Natural killer cell (primary cell): ENCODE results near the gene IQCM. TPM values are rescaled to one million over a fixed set of nuclear protein-coding genes. Genes with fewer than 3 reads are reported as not detected.
"Not testable (repeated sequence)": the region's sequence is repeated elsewhere in the genome, so short reads cannot be mapped to it uniquely, and the experiment has no call there.

ENCODE experiments used
- ATAC-seq, 3 donors: fragments of 150-1000 bp in 2 of 3; fragments of 200-7000 bp in 1 of 3; cut with Tn5 transposase; 1 replicate in 1 of 3; 2 replicates in 2 of 3; pipeline ENCODE4 v1.10.0; 2021; ENCODE audit warnings: mild to moderate bottlenecking in 2 of 3, moderate library complexity in 2 of 3
- DNase-seq, 2 donors: peaks; one replicate each; pipeline versions ENCODE4 v3.0.0 to v3.0.0-alpha.2; 2013 to 2021; ENCODE audit warnings: mixed read lengths in 1 of 2
- H3K27ac ChIP-seq: one replicate; pipeline ENCODE4 v1.5.1; 2013; ENCODE audit warnings: mild to moderate bottlenecking, low read length
- H3K27me3 ChIP-seq: one replicate; pipeline ENCODE4 v1.6.1; 2013; ENCODE audit warnings: low read length; ENCODE audit not compliant: control insufficient read depth, insufficient read depth
- H3K36me3 ChIP-seq: one replicate; pipeline ENCODE4 v1.6.1; 2013; ENCODE audit warnings: low read length; ENCODE audit not compliant: control insufficient read depth, insufficient read depth
- H3K4me1 ChIP-seq: one replicate; pipeline ENCODE4 v1.6.1; 2013; ENCODE audit warnings: low read length; ENCODE audit not compliant: control insufficient read depth, insufficient read depth
- H3K4me3 ChIP-seq: one replicate; pipeline ENCODE4 v1.5.1; 2013; ENCODE audit warnings: low read length
- H3K9me3 ChIP-seq: one replicate; pipeline ENCODE4 v1.6.1; 2013; ENCODE audit warnings: low read length; ENCODE audit not compliant: control insufficient read depth, insufficient read depth
- H3K27ac Mint-ChIP-seq, 2 donors: one replicate each; pipeline ENCODE4 v1.8.0; 2022; ENCODE audit warnings: mild to moderate bottlenecking in 2 of 2, mixed read lengths in 2 of 2, moderate library complexity in 1 of 2
- H3K27me3 Mint-ChIP-seq, 2 donors: one replicate each; pipeline ENCODE4 v1.8.0; 2022; ENCODE audit warnings: low read depth in 2 of 2, mixed read lengths in 2 of 2
- H3K36me3 Mint-ChIP-seq: one replicate; pipeline ENCODE4 v1.8.0; 2022; ENCODE audit warnings: mixed read lengths
- H3K4me1 Mint-ChIP-seq, 2 donors: one replicate each; pipeline ENCODE4 v1.8.0; 2022; ENCODE audit warnings: mixed read lengths in 2 of 2
- H3K4me3 Mint-ChIP-seq: one replicate; pipeline ENCODE4 v1.8.0; 2022; ENCODE audit warnings: mild to moderate bottlenecking, moderate library complexity, mixed read lengths
- H3K9me3 Mint-ChIP-seq, 2 donors: one replicate each; pipeline ENCODE4 v1.8.0; 2022; ENCODE audit warnings: mixed read lengths in 2 of 2
- WGBS: methylation state at CpG from one replicate; pipeline ENCODE4 v1.1.7; 2013; ENCODE audit warnings: missing lambda C conversion rate; ENCODE audit not compliant: insufficient coverage; 5-methylcytosine and 5-hydroxymethylcytosine counted together
- intact Hi-C: fragments of 100-400 bp; cut with micrococcal nuclease; formaldehyde crosslinking; loops from one replicate; pipeline ENCODE4 v1.14.2; 2022
- total RNA-seq, 4 donors: library from RNA; stranded (reverse); fragments of 120-200 nt in 1 of 4; gene quantifications; one replicate each; pipeline versions ENCODE4 v1.2.3 to v1.2.4, GENCODE V29; 2013 to 2022
- TF ChIP-seq, protein P1 (sequence below): fragments of 200-600 bp; IDR thresholded peaks from one replicate; pipeline ENCODE4 v1.8.0; 2022; ENCODE audit warnings: antibody characterized with exemption

Gene IQCM
- total RNA-seq, 3 donors from 2014 or later (not counting 1 experiment from before 2014, with no cell fraction given): not detected

DNA sequence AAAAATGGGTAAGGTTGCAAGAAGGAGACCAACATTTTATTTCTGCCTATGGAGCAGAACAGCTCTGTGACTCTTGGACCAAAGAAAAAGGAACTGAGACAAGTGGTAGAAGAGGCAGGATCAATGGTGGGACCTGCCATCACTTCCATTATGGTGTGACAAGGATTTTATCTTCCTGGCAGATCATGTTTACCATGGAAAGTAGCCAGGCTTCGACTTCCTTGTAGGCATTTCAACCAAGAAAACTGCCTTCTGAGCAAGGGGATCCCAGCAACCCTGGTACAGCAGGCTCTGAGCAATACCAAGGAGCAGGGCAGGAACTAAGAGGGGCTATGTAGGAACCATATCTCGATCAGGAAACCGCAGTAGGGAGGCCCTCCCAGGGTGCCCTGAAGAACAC lies 317.4 kb downstream of the IQCM start:
- Histone ChIP-seq H3K27me3 (no peaks in the 10 kb centered on the region), H3K36me3 (no peaks in the 10 kb centered on the region), H3K9me3 (peaks cover 3% of the 10 kb centered on the region), H3K4me1 (no peaks in the 10 kb centered on the region), H3K27ac (no peak overlapping the region), H3K4me3 (no peak overlapping the region)
- Mint-ChIP-seq H3K27me3 (no peaks in the 10 kb centered on the region), H3K9me3 (peaks cover 13 to 22% of the 10 kb centered on the region in 2 donors), H3K4me3 (no peak overlapping the region), H3K27ac (no peak overlapping the region), H3K36me3 (peaks cover 6% of the 10 kb centered on the region), H3K4me1 (no peaks in the 10 kb centered on the region)
- ATAC-seq (no peak), DNase-seq (no peak)
- TF ChIP-seq, protein P1, sequence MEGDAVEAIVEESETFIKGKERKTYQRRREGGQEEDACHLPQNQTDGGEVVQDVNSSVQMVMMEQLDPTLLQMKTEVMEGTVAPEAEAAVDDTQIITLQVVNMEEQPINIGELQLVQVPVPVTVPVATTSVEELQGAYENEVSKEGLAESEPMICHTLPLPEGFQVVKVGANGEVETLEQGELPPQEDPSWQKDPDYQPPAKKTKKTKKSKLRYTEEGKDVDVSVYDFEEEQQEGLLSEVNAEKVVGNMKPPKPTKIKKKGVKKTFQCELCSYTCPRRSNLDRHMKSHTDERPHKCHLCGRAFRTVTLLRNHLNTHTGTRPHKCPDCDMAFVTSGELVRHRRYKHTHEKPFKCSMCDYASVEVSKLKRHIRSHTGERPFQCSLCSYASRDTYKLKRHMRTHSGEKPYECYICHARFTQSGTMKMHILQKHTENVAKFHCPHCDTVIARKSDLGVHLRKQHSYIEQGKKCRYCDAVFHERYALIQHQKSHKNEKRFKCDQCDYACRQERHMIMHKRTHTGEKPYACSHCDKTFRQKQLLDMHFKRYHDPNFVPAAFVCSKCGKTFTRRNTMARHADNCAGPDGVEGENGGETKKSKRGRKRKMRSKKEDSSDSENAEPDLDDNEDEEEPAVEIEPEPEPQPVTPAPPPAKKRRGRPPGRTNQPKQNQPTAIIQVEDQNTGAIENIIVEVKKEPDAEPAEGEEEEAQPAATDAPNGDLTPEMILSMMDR: no peak
- 75% methylated on average over 3 of the region's 3 CpGs for WGBS
- intact Hi-C loops: no loop called here

DNA sequence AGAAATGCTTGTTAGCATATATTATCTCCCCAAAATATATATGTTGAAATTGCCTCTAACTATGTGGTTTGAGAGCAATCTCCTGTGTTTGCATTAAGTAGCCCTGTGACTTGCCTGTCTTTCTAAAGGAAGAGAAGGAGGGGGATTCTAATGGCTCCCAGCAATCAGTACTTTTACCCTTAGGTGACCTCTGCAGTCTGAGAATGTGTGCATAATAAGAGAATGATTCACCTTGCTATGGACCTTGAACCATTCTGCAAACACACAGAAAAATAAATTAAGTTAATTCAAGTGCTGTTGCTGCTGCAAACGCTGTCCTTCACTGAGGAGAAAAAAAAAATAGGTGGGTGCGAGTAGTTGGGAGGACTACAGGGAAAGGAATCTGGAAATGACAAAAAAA lies 322.2 kb downstream of the IQCM start:
- ATAC-seq: no peak
- Histone ChIP-seq H3K36me3 (no peaks in the 10 kb centered on the region), H3K27ac (no peak overlapping the region), H3K27me3 (no peaks in the 10 kb centered on the region), H3K4me3 (no peak overlapping the region), H3K4me1 (no peaks in the 10 kb centered on the region), H3K9me3 (peaks cover 3% of the 10 kb centered on the region)
- no peak for DNase-seq
- no CpG with 5 or more reads among the region's 2 CpGs for WGBS
- H3K27me3 Mint-ChIP-seq: no peaks in the 10 kb centered on the region
- peaks cover 14 to 26% of the 10 kb centered on the region in 2 donors for H3K9me3 Mint-ChIP-seq
- intact Hi-C loops: no loop called here
- H3K27ac Mint-ChIP-seq: no peak overlapping the region
- no peak overlapping the region for H3K4me3 Mint-ChIP-seq
- TF ChIP-seq, protein P1: no peak
- H3K4me1 Mint-ChIP-seq: no peaks in the 10 kb centered on the region
- H3K36me3 Mint-ChIP-seq: peaks cover 6% of the 10 kb centered on the region

GRCh38 chr4:149489321-149489720 lies 326.3 kb downstream of the IQCM start:
- WGBS: no CpG with 5 or more reads among the region's 1 CpG
- no peak overlapping the region for H3K27ac ChIP-seq
- no peak overlapping the region for H3K27ac Mint-ChIP-seq
- peaks cover 9 to 24% of the 10 kb centered on the region in 2 donors for H3K9me3 Mint-ChIP-seq
- no peaks in the 10 kb centered on the region for H3K27me3 Mint-ChIP-seq
- ATAC-seq (no peak), DNase-seq (no peak)
- intact Hi-C loops: no loop called here
- TF ChIP-seq, protein P1: no peak
- H3K9me3 ChIP-seq: peaks cover 5% of the 10 kb centered on the region
- H3K36me3 ChIP-seq: no peaks in the 10 kb centered on the region
- peaks cover 7% of the 10 kb centered on the region for H3K36me3 Mint-ChIP-seq
- no peak overlapping the region for H3K4me3 Mint-ChIP-seq
- H3K4me3 ChIP-seq: no peak overlapping the region
- no peaks in the 10 kb centered on the region for H3K27me3 ChIP-seq
- no peaks in the 10 kb centered on the region for H3K4me1 Mint-ChIP-seq
- H3K4me1 ChIP-seq: no peaks in the 10 kb centered on the region

DNA sequence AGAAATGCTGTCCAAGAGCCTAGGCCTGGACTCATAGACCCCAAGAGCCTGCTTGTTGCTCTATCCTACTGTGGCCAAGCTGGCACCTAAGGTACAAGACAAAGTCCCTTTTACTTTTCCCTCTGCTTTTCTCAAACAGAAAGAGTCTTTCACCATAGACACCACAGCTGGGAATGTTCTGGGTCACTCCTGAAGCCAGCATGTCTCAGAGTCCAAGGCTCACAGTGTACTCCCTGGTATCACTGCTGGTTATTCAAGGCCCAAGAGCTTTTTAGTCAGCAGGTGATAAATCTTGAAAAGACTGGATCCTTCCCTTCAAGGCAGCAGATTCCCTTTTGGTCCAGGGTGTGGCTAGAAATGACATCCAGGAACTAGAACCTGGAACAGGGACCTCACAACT lies 328.8 kb downstream of the IQCM start:
- H3K4me1 ChIP-seq: no peaks in the 10 kb centered on the region
- no peak overlapping the region for H3K4me3 ChIP-seq
- Mint-ChIP-seq H3K27me3 (no peaks in the 10 kb centered on the region), H3K4me3 (no peak overlapping the region), H3K4me1 (no peaks in the 10 kb centered on the region), H3K27ac (no peak overlapping the region), H3K36me3 (peaks cover 7% of the 10 kb centered on the region), H3K9me3 (peaks cover 9 to 27% of the 10 kb centered on the region in 2 donors)
- no peaks in the 10 kb centered on the region for H3K36me3 ChIP-seq
- H3K27me3 ChIP-seq: no peaks in the 10 kb centered on the region
- DNase-seq (no peak), ATAC-seq (no peak)
- intact Hi-C loops: no loop called here
- TF ChIP-seq, protein P1: no peak
- H3K27ac ChIP-seq: no peak overlapping the region
- peaks cover 5% of the 10 kb centered on the region for H3K9me3 ChIP-seq

GRCh38 chr4:149468669-149469068 lies 347.0 kb downstream of the IQCM start:
- H3K9me3 ChIP-seq, H3K27me3 ChIP-seq, H3K27me3 Mint-ChIP-seq, H3K4me3 Mint-ChIP-seq, H3K27ac Mint-ChIP-seq, H3K36me3 ChIP-seq, H3K4me1 ChIP-seq, DNase-seq, ATAC-seq, H3K4me3 ChIP-seq, H3K27ac ChIP-seq, intact Hi-C loops, H3K4me1 Mint-ChIP-seq: not testable (repeated sequence)
- Mint-ChIP-seq H3K36me3 (peaks cover 10% of the 10 kb centered on the region), H3K9me3 (peaks cover 14 to 20% of the 10 kb centered on the region in 2 donors)
- 73% methylated on average over 3 of the region's 3 CpGs for WGBS
